SK-N-SH (cell line): ENCODE data around the gene C1QTNF8. TPM values are rescaled to one million over a fixed set of nuclear protein-coding genes. Genes with fewer than 3 reads are reported as not detected.

Experiments
- CTCF ChIA-PET: fragments of 300-600, 350-600 bp; formaldehyde crosslinking; extraction: SDS; loops from one replicate; lab custom pipeline; 2021; lab: Yijun Ruan, JAX
- POLR2A ChIA-PET: fragments of 350-600 bp; sonication (Branson Sonifier 250); formaldehyde crosslinking; extraction: SDS; loops from one replicate; lab custom pipeline; 2020; ENCODE audit warnings: antibody characterized with exemption, inconsistent platforms; lab: Yijun Ruan, JAX
- DNase-seq: peaks from one replicate; pipeline ENCODE4 v3.0.0; 2012
- H2AFZ ChIP-seq: fragments of 200-600 bp; sonication (generic); 2 replicates; pipeline ENCODE4 v1.8.1; 2016; ENCODE audit warnings: antibody characterized with exemption, mild to moderate bottlenecking, low read depth
- H3F3A ChIP-seq: fragments of 200-600 bp; sonication (generic); replicated peaks from 2 replicates; pipeline ENCODE3; 2016; ENCODE audit warnings: antibody characterized with exemption, mild to moderate bottlenecking; ENCODE audit not compliant: insufficient read depth
- H3K27ac ChIP-seq, 2 experiments: fragments of 200-500 bp in 1 of 2; fragments of 200-600 bp in 1 of 2; sonication (Bioruptor generic) in 1 of 2; sonication (generic), shearing (Covaris generic) in 1 of 2; 2 replicates each; pipeline versions ENCODE4 v1.5.1 to v1.6.1; 2014 to 2016; ENCODE audit warnings: low read depth in 2 of 2, inconsistent platforms in 1 of 2, low read length in 1 of 2, mild to moderate bottlenecking in 1 of 2, mixed read lengths in 1 of 2
- H3K27me3 ChIP-seq: fragments of 200-600 bp; sonication (generic), shearing (Covaris generic); 2 replicates; pipeline ENCODE4 v1.6.1; 2016; ENCODE audit warnings: mixed run types; ENCODE audit not compliant: insufficient read depth
- H3K36me3 ChIP-seq, 2 experiments: fragments of 200-500 bp in 1 of 2; fragments of 200-600 bp in 1 of 2; sonication (Bioruptor generic) in 1 of 2; sonication (generic) in 1 of 2; replicated peaks in 1 of 2; 2 replicates each; pipeline versions ENCODE3 to v1.5.1; 2014 to 2016; ENCODE audit warnings: low read length in 1 of 2, mild to moderate bottlenecking in 1 of 2; ENCODE audit not compliant: insufficient read depth in 2 of 2, control insufficient read depth in 1 of 2
- H3K4me1 ChIP-seq, 2 experiments: fragments of 200-500 bp in 1 of 2; fragments of 200-600 bp in 1 of 2; sonication (Bioruptor generic) in 1 of 2; sonication (generic), shearing (Covaris generic) in 1 of 2; 2 replicates each; pipeline versions ENCODE4 v1.5.1 to v1.6.1; 2014 to 2016; ENCODE audit warnings: low read depth in 1 of 2, low read length in 1 of 2, mixed run types in 1 of 2; ENCODE audit not compliant: insufficient read depth in 2 of 2, control insufficient read depth in 1 of 2
- H3K4me2 ChIP-seq: fragments of 200-600 bp; sonication (generic), shearing (Covaris generic); 2 replicates; pipeline ENCODE4 v1.6.1; 2017; ENCODE audit warnings: mixed run types
- H3K4me3 ChIP-seq, 2 experiments: fragments of 200-500 bp in 1 of 2; fragments of 200-600 bp in 1 of 2; sonication (Bioruptor generic) in 1 of 2; sonication (generic), shearing (Covaris generic) in 1 of 2; 2 replicates each; pipeline versions ENCODE4 v1.5.1 to v1.8.1; 2014 to 2016; ENCODE audit warnings: low read depth in 2 of 2, inconsistent platforms in 1 of 2, low read length in 1 of 2, mild to moderate bottlenecking in 1 of 2, mixed read lengths in 1 of 2, moderate library complexity in 1 of 2
- H3K79me2 ChIP-seq: fragments of 200-600 bp; sonication (generic); 2 replicates; pipeline ENCODE4 v1.8.1; 2017; ENCODE audit warnings: mild to moderate bottlenecking; ENCODE audit not compliant: insufficient read depth
- H3K9ac ChIP-seq: fragments of 200-600 bp; sonication (generic); 2 replicates; pipeline ENCODE4 v1.6.1; 2017; ENCODE audit warnings: mixed run types
- H3K9me2 ChIP-seq: fragments of 200-600 bp; sonication (generic); 2 replicates; pipeline ENCODE4 v1.6.1; 2017; ENCODE audit warnings: mixed run types
- H3K9me3 ChIP-seq: fragments of 200-600 bp; sonication (generic); 2 replicates; pipeline ENCODE4 v1.6.1; 2017; ENCODE audit warnings: mixed run types, mild to moderate bottlenecking, moderate library complexity
- H4K20me1 ChIP-seq: fragments of 200-600 bp; sonication (generic); 2 replicates; pipeline ENCODE4 v1.6.1; 2017; ENCODE audit warnings: mild to moderate bottlenecking, mixed run types; ENCODE audit not compliant: insufficient read depth
- CHD2 ChIP-seq: fragments of 150-350 bp; IDR thresholded peaks from 2 replicates; pipeline ENCODE4 v1.6.1; 2018; ENCODE audit warnings: low read length; ENCODE audit not compliant: partially characterized antibody
- ELF1 ChIP-seq: IDR thresholded peaks from 2 replicates; pipeline ENCODE4 v1.4.0; 2012
- EZH2phosphoT487 ChIP-seq: fragments of 200-600 bp; sonication (generic); IDR thresholded peaks from 2 replicates; pipeline ENCODE4 v1.6.1; 2017; ENCODE audit warnings: low read depth, mixed run types, mild to moderate bottlenecking, antibody characterized with exemption, moderate library complexity, borderline replicate concordance
- FOSL2 ChIP-seq: IDR thresholded peaks from 2 replicates; pipeline ENCODE4 v1.4.0; 2012; ENCODE audit warnings: low read depth, mild to moderate bottlenecking, moderate library complexity, borderline replicate concordance
- FOXJ3 ChIP-seq: sonication (generic); formaldehyde crosslinking; IDR thresholded peaks from 2 replicates; pipeline ENCODE4 v1.5.1; 2020; ENCODE audit warnings: mild to moderate bottlenecking, missing genetic modification reagents
- FOXM1 ChIP-seq: IDR thresholded peaks from 2 replicates; pipeline ENCODE4 v1.4.0; 2012; ENCODE audit warnings: low read depth, mild to moderate bottlenecking
- GATA2 ChIP-seq: sonication (generic); formaldehyde crosslinking; IDR thresholded peaks from 2 replicates; pipeline ENCODE4 v1.5.0; 2020; ENCODE audit warnings: mild to moderate bottlenecking, missing genetic modification reagents
- MEF2A ChIP-seq: IDR thresholded peaks from 2 replicates; pipeline ENCODE4 v1.4.0; 2012; ENCODE audit warnings: low read depth, borderline replicate concordance
- MXI1 ChIP-seq: IDR thresholded peaks from 2 replicates; pipeline ENCODE4 v1.6.1; 2012; ENCODE audit warnings: mild to moderate bottlenecking, low read depth, low read length, improper control_type of control experiment
- POLR2AphosphoS5 ChIP-seq: IDR thresholded peaks from 2 replicates; pipeline ENCODE4 v1.6.1; 2012; ENCODE audit warnings: low read depth, low read length
- RAD21 ChIP-seq: IDR thresholded peaks from 2 replicates; pipeline ENCODE4 v1.6.1; 2012; ENCODE audit warnings: mild to moderate bottlenecking, low read length
- RCOR1 ChIP-seq: fragments of 150-350 bp; IDR thresholded peaks from 2 replicates; pipeline ENCODE4 v1.6.1; 2017; ENCODE audit warnings: antibody characterized with exemption, low read length
- RFX5 ChIP-seq: IDR thresholded peaks from 2 replicates; pipeline ENCODE4 v1.6.1; 2012; ENCODE audit warnings: mild to moderate bottlenecking, improper control_type of control experiment, low read length
- SMC3 ChIP-seq: IDR thresholded peaks from 2 replicates; pipeline ENCODE4 v1.6.1; 2012; ENCODE audit warnings: low read depth, low read length, improper control_type of control experiment
- TAF1 ChIP-seq: IDR thresholded peaks from 2 replicates; pipeline ENCODE4 v1.6.1; 2012; ENCODE audit warnings: low read depth, mild to moderate bottlenecking, low read length, moderate library complexity, borderline replicate concordance
- YY1 ChIP-seq: IDR thresholded peaks from 2 replicates; pipeline ENCODE4 v1.4.0; 2012; ENCODE audit warnings: low read depth, mild to moderate bottlenecking
- WGBS: methylation state at CpG from one replicate; pipeline ENCODE4 v1.1.6; 2017; ENCODE audit warnings: low lambda C conversion rate; 5-methylcytosine and 5-hydroxymethylcytosine counted together
- polyA plus RNA-seq, 3 experiments: library from polyadenylated mRNA; depleted of rRNA; stranded (reverse); fragments of >200 nt; gene quantifications; 2 replicates each; pipeline ENCODE4 v1.2.3, GENCODE V29; 2012
- TF ChIP-seq, protein P1 (sequence below): fragments of 150-350 bp; IDR thresholded peaks from 2 replicates; pipeline ENCODE4 v1.6.1; 2017; ENCODE audit warnings: antibody characterized with exemption, low read length, low read depth, borderline replicate concordance
- TF ChIP-seq, protein P2 (sequence below): fragments of 150-350 bp; IDR thresholded peaks from 2 replicates; pipeline ENCODE4 v1.6.1; 2016; ENCODE audit warnings: mild to moderate bottlenecking, low read depth, low read length
- TF ChIP-seq, protein P3 (sequence below): IDR thresholded peaks from 2 replicates; pipeline ENCODE4 v1.4.0; 2012; ENCODE audit warnings: low read depth, borderline replicate concordance
- TF ChIP-seq, protein P4 (sequence below): IDR thresholded peaks from 2 replicates; pipeline ENCODE4; 2012

The C1QTNF8 gene
- polyA plus RNA-seq, 1 of the 3 experiments (the other 2 are of a cell fraction), result not detected

DNA sequence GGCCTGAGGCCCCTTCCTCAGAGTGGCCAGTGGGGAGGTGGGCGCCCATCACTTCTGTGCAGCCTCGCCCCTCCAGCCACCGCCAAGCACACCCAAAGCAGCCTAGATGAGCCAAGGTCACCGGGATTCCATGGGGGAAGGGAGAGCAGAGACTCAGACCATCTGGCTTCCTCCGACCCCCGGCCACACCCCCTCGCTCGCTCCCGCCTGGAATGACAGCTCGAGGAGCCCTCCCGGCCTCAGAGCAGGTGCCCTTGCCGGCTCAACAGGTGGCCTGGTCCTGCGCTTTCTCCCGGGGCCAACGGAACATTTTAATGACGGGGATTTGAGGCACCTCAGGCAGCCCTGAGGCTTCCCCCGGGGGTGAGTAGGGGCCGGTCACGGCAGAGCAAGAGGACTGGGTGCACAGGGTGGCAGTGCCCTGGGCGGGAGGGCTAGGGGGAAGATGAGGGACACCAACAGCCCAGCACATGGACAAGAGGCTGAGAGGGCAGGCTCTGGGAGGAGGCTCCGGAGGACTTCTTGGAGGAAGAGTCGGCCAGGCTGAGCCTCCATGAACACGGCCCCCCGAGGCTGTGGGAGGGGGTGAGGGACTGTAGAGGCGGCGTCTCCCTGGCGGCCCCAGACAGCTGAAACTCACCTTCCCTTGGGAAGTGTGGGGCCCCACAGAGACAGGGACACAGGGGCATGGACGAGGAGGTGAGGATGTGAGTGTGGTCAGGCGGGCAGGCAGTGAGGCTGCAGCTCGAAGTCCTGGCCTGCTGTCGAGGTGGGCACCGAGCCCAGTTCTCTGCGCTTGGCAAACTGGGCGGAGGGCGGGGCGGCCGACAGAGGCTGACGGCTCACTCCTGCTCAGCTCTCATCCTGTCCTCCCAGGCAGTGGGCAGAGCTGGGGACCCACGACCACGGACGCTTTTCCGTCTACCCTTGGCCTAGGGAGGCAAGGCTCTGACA lies 12.5 kb upstream of the C1QTNF8 start:
- Histone ChIP-seq H3K36me3 (no peaks in the 10 kb centered on the region), H3K4me2 (no peak overlapping the region), H3K9ac (no peak overlapping the region), H3K4me3 (no peak overlapping the region), H3K27ac (no peak overlapping the region), H3K4me1 (no peaks in the 10 kb centered on the region), H4K20me1 (peaks cover 12% of the 10 kb centered on the region), H3K79me2 (no peaks in the 10 kb centered on the region), H3K9me2 (no peaks in the 10 kb centered on the region), H2AFZ (no peak overlapping the region), H3K9me3 (no peaks in the 10 kb centered on the region), H3F3A (no peaks in the 10 kb centered on the region), H3K27me3 (peaks cover 92% of the 10 kb centered on the region)
- WGBS, result 9% methylated on average over 25 of the region's 42 CpGs
- DNase-seq, result no peak
- TF ChIP-seq, protein P1, sequence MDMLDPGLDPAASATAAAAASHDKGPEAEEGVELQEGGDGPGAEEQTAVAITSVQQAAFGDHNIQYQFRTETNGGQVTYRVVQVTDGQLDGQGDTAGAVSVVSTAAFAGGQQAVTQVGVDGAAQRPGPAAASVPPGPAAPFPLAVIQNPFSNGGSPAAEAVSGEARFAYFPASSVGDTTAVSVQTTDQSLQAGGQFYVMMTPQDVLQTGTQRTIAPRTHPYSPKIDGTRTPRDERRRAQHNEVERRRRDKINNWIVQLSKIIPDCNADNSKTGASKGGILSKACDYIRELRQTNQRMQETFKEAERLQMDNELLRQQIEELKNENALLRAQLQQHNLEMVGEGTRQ, result no peak
- 0 out of 2 replicates have a peak, but pooled peaks have one; percentile 13 for TF ChIP-seq EZH2phosphoT487
- ChIA-PET CTCF (interaction anchor here (1.2 to 1.6 kb wide), 4 partner anchors 9 to 18 kb away, joined by 3 to 8 read pairs (median 4); partner anchors contain the start of gene C1QTNF8), POLR2A (no interaction called here)

DNA sequence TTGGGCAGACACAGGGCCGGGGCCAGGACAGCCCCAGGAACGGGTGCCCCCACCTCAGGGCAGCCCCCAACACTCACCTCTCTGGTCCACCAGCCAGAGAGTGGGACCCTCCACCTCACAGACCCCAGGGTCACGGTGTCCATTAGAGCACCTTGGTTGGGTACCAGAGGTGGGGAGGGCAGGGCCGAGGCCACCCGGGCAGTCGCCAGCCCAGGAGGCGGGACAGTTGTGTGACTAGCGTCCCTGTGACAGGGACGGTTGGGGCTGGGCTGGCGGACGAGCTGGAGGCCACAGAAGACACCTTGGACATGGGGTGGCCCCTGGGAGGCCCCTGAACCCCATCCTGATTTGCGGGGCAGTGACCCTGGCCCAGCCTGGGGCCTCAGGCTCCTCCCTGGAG lies 11.7 kb upstream of the C1QTNF8 start:
- H4K20me1 ChIP-seq, result peaks cover 17% of the 10 kb centered on the region
- no peak overlapping the region for H2AFZ ChIP-seq
- TF ChIP-seq SMC3 (no peak), CHD2 (no peak), YY1 (no peak), FOSL2 (no peak), RFX5 (no peak), RCOR1 (no peak), MEF2A (no peak), FOXM1 (no peak), POLR2AphosphoS5 (no peak), ELF1 (no peak), FOXJ3 (CRISPR knock-in tag) (no peak), EZH2phosphoT487 (no peak), MXI1 (no peak), GATA2 (CRISPR knock-in tag) (no peak), RAD21 (no peak), TAF1 (no peak)
- TF ChIP-seq, protein P2, sequence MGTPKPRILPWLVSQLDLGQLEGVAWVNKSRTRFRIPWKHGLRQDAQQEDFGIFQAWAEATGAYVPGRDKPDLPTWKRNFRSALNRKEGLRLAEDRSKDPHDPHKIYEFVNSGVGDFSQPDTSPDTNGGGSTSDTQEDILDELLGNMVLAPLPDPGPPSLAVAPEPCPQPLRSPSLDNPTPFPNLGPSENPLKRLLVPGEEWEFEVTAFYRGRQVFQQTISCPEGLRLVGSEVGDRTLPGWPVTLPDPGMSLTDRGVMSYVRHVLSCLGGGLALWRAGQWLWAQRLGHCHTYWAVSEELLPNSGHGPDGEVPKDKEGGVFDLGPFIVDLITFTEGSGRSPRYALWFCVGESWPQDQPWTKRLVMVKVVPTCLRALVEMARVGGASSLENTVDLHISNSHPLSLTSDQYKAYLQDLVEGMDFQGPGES, result no peak
- TF ChIP-seq, protein P3, sequence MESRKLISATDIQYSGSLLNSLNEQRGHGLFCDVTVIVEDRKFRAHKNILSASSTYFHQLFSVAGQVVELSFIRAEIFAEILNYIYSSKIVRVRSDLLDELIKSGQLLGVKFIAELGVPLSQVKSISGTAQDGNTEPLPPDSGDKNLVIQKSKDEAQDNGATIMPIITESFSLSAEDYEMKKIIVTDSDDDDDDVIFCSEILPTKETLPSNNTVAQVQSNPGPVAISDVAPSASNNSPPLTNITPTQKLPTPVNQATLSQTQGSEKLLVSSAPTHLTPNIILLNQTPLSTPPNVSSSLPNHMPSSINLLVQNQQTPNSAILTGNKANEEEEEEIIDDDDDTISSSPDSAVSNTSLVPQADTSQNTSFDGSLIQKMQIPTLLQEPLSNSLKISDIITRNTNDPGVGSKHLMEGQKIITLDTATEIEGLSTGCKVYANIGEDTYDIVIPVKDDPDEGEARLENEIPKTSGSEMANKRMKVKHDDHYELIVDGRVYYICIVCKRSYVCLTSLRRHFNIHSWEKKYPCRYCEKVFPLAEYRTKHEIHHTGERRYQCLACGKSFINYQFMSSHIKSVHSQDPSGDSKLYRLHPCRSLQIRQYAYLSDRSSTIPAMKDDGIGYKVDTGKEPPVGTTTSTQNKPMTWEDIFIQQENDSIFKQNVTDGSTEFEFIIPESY, result no peak
- TF ChIP-seq, protein P4, sequence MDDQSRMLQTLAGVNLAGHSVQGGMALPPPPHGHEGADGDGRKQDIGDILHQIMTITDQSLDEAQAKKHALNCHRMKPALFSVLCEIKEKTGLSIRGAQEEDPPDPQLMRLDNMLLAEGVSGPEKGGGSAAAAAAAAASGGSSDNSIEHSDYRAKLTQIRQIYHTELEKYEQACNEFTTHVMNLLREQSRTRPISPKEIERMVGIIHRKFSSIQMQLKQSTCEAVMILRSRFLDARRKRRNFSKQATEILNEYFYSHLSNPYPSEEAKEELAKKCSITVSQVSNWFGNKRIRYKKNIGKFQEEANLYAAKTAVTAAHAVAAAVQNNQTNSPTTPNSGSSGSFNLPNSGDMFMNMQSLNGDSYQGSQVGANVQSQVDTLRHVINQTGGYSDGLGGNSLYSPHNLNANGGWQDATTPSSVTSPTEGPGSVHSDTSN, result no peak
- no peaks in the 10 kb centered on the region for H3F3A ChIP-seq
- ChIA-PET POLR2A (no interaction called here), CTCF (interaction anchor here (1.0 to 1.5 kb wide), 4 partner anchors 10 to 81 kb away, joined by 3 to 8 read pairs (median 4); no protein-coding TSS in a partner anchor)
- 0% methylated on average over 2 of the region's 12 CpGs for WGBS
- H3K9ac ChIP-seq, result no peak overlapping the region
- no peaks in the 10 kb centered on the region for H3K9me3 ChIP-seq
- H3K79me2 ChIP-seq, result no peaks in the 10 kb centered on the region
- H3K9me2 ChIP-seq, result no peaks in the 10 kb centered on the region
- peaks cover 91% of the 10 kb centered on the region for H3K27me3 ChIP-seq
- no peak overlapping the region for H3K4me3 ChIP-seq
- DNase-seq, result no peak
- no peak overlapping the region for H3K27ac ChIP-seq
- no peak overlapping the region for H3K4me2 ChIP-seq
- no peaks in the 10 kb centered on the region; a peak in 1 of 4 replicates for H3K4me1 ChIP-seq
- no peaks in the 10 kb centered on the region for H3K36me3 ChIP-seq
